GM19238 (cell line): ENCODE data around the gene SYVN1.
"Not testable (repeated sequence)": the region's sequence is repeated elsewhere in the genome, so short reads cannot be mapped to it uniquely, and the experiment has no call there.

Experiments used
- DNase-seq: peaks from one replicate; pipeline ENCODE4 v3.0.0; 2011; ENCODE audit warnings: low spot score; ENCODE audit not compliant: insufficient read length

Gene SYVN1

DNA sequence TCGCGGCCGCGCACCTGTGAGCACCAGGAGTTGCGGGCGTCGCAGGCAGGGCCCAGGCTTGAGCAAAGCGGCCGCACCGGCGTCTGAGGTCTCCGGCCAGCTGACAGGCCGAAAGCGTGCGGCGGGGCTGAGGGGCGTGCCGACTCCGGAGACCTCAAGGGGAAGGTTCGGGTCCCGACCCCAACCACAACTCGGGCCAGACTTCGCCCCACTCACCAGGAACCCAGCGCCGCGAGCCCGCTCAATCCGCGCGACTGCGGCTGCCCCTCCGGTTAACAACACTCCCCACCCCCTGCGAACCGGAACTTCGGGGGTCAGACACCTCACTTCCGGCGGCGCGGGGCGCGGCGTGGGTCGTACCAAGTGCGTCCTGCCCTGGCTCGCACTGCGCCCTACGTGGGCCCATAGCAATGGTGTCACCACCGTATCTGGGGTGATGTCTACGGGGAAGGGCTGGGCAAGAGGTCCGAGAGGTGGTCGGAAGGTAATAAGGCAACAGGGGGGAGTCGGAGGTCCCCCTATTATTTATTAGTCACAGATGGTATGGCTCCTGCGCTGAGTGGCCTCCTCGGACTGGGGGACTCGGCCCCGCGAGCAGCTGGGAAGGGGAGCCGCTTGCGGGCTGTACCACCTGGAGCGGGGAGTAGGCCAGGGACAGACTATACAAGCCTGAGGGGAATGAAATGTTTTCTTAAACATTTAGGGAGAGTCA is at the start of gene SYVN1:
SYVN1 (minus strand) TSS at position 280 of the 712 bp plus-strand sequence. CDS start 918 bp downstream, outside the sequence.
- DNase-seq = peak; percentile 89

DNA sequence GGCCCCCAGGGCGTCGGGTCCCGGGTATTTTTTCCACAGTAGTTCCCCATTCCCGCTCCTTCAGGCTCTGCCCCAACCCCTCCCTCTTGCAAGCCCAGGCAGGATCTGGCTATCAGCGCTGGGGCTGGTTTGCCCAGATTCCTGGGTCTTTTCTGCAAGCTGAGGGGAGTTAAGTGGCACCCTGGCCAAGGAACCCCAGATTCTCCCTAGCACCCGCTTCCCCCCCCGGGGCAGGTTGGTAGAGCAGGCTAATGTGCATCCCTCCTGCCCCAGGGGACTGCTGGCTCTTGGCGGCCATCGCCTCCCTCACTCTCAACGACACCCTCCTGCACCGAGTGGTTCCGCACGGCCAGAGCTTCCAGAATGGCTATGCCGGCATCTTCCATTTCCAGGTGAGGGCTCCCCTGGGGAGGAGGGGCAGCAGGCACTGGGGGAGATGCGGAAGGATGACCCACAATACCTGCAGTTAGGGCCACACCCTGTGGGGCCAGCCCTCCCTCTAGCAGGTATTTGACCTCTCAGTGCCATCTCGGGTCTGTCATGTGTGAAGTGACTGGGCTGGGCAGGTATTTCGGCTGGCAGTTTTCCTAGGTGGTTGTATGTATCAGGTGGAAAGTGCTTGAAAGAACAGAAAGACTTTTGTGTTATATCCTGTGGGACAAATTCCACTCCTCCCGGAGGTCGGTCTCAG is 49.0 kb upstream of the SYVN1 start:
- DNase-seq = no peak

GRCh38 chr11:65182258-65183170 is 48.2 kb upstream of the SYVN1 start:
- DNase-seq = no peak

DNA sequence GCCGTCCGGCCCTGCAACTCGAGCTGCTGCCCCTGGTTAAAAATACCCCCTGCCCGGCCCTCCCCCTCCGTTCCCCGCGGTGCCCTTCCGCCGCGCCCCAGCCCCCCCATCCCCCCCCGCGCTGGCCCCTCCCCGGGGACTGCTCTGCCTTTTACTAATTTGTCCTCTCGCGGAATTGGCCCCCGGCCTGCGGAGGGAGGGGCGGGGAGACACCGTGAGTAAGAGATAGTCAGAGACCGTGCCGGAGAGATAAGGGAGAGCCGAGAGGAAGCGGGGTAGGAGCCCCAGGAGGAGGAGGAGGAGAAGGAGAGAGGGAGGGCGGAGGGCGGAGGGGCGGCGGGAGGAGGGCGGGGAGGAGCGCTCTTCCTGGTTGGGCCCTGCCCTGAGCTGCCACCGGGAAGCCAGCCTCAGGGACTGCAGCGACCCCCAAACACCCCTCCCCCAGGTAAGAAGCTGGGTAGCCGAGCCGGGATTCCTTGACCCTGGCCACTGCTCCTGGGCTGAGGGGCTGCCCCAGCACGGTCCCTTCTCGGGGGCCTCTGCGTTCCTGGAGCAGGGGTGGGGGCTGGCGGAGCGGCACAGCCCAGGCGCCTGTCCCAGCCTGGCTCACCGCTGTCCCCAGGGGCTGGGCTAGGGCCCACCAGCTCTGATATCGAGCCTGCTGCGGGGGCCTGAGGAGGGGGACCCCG is 47.4 kb upstream of the SYVN1 start, which contains the start of gene CAPN1:
CAPN1 (plus strand) TSS at position 360 of the 689 bp plus-strand sequence. CDS start 774 bp downstream, outside the sequence.
- peak; percentile 77 for DNase-seq

- peak; percentile 82 for DNase-seq
Measured at GRCh38 chr11:65180877-65181568, 46.7 kb upstream of the SYVN1 start.

GRCh38 chr11:65174571-65175010 is 40.3 kb upstream of the SYVN1 start:
- DNase-seq = not testable (repeated sequence)

- DNase-seq = no peak
Measured at GRCh38 chr11:65172600-65172999, 38.3 kb upstream of the SYVN1 start.

DNA sequence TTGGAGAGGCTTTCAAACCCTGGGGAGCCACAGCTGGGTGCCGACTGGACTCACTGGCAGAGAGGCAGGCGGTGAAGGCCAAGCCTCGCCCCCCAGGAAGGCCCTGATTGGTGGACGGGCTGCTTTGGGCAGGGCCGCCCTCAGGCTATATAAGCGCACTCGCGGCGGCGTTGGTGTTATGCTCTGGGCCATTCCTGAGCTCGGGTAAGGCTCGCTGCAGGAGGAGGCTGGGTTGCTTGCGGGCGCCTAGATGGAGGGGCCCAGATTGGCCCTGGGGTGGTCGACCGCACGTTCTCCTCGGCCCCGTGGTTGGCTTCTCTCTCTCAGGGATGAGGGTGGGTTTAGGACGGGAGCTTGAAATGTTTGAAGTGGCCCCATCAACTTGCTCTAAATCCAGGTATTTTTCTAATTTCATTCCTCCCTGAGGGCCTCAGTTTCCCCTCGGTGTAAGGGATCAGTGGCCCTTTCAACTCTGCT is 35.8 kb upstream of the SYVN1 start, which contains the start of gene SPDYC:
SPDYC (plus strand) TSS at position 176 of the 477 bp plus-strand sequence. CDS start 1,125 bp downstream, outside the sequence.
- DNase-seq = no peak

DNA sequence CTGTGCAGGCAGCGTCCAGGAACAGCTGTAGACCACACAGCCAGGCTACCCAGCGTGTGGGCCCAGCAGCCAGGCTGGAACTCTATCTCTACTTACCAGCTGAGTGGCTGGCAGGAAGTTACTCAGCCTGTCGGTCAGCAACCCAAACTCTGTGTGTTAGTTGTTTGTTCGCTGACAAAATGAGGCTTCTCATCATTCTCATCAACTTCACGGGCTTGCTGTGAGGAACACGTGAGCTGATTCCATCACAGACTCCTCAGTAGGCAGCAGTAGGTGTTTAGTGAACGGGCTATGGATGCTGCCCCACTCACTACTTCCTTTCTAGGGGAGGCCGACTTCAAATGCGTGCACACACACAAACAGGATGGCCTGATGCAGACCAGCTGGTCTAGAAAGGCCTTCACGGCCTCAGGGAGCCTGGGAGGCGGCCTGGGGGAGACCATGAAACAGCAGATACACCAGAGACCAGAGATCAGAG is 34.9 kb upstream of the SYVN1 start:
- no peak for DNase-seq

DNA sequence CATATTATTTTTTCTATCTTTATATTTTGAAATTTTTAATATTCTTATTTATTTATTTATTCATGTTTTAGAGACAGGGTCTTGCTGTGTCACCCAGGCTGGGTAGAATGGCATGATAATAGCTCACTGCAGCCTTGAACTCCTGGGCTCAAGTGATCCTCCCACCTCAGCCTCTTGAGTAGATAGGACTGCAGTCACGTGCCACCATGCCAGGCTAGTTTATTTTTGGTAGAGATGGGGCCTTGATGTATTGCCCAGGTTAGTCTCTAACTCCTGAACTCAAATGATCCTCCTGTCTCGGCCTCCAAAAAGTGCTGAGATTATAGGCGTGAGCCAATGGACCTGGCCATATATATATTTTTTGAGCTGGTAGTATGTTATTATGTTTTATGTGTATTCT is 33.3 kb upstream of the SYVN1 start:
- no peak for DNase-seq

DNA sequence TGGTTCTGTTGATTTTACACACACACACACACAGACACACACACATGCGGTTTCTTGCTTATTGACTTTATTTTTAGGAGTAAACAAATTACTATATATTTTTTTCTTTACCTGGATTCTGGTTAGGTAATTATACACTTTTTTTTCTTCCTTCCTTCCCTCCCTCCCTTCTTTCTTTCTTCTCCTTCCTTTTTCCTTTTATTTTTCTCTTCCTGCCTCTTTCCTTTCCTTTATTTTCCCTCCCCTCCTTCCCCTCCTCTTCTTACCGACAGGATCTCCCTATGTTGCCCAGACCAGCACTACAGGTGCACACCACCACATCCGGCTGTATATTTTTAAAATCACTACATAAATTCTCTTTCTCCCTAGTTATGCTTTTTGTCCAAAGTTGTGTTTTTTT is 32.6 kb upstream of the SYVN1 start:
- DNase-seq = no peak

- no peak for DNase-seq
Measured at GRCh38 chr11:65165410-65166317, 31.3 kb upstream of the SYVN1 start.

DNA sequence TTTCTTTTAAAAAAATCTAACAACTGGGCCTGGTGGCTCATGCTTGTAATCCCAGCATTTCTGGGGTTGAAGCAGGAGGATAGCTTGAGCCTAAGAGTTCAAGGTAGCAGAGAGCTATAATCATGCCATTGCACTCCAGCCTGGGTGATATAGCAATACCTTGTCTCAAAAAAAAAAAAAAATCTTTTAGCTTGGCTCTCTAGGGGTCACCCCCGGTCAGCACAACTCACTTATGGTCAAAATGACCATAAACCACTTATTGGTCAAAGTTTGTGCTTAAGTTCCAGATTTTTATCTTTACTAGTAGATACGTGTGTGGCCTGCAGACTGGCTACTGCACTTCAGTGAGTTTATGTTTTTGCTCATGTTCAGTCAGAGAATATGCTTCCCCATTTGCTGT is 29.4 kb upstream of the SYVN1 start:
- no peak for DNase-seq

DNA sequence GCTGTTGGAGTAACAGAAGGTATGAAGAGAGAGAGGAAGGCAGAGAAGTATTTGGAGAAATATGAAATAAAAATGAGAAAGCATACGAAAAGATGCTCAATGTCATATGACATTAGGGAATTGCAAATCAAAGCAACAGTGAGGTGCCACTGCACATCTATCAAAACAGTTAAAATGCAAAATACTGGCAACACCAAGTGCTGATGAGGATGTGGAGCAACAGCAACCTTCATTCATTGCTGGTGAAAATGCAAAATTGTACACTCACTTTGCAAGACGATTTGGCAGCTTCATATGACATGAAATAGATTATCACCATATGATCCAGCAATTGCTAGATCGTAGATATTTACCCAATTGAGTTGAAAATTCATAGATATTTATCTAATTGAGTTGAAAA is 26.3 kb upstream of the SYVN1 start:
- no peak for DNase-seq

DNA sequence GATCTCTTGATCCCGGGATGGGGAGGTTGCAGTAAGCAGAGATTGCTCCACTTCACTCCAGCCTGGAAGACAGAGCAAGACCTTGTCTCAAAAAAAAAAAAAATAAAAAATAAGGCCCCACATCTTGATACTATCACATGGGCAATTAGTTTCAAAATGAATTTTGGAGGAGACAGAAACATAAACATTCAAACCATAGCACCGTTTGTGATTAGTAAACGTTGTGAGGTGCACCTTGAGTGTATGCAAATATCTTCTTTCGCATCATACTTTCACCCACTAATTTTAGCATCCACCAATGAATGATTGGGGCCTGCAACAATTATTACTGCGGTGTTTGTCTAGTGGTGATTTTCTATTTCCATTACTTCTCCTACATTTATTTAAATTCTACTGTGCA is 24.7 kb upstream of the SYVN1 start:
- no peak for DNase-seq

DNA sequence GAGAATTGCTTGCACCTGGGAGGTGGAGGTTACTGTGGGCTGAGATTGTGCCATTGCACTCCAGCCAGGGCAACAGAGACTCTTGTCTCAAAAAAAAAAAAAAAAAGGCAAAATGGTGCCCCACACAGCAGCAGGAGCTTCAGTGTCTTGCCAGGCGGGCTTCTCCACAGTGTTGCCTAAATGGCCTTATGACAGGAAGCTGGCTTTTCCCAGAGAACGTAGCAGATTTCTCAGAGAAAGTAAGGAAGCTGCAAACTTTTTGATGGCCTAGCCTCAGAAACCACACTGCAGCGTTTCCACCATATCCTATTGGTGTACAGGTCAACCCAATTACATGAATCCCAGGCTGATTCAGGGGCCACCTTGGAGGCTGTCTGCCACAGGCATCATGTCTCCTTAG is 23.0 kb upstream of the SYVN1 start:
- DNase-seq = no peak

GRCh38 chr11:65156926-65157325 is 22.6 kb upstream of the SYVN1 start:
- DNase-seq = no peak

GRCh38 chr11:65156256-65156655 is 21.9 kb upstream of the SYVN1 start:
- no peak for DNase-seq

DNA sequence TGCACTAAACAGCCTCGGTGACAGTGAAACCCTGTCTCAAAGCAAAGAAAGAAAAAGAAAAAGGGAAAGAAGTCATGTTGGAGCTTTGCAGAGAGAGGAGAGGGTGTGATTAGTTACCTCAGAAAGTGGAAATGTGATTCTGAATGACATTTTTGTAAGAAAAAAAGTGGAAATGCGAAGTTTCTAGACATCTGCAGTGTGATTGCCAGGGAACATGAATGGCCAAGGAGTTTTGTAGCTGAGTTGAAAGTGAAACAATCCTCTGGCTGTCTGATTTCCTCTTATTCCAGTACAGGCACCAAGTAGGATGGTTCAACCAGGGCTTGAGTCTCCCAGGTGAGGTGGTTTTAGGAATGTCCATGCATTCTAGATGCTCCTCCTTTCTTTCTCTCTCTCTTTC is 17.8 kb upstream of the SYVN1 start:
- no peak for DNase-seq
